Measurements from ENCODE around the gene DPP10. TPM values are rescaled to one million over a fixed set of nuclear protein-coding genes. Genes with fewer than 3 reads are reported as not detected.

Gene DPP10
- total and polyA plus RNA-seq, 2 of the 13 experiments (the other 11 are each of a cell fraction or from before 2014, with no cell fraction given): 0.95 to 1.7 TPM

DNA sequence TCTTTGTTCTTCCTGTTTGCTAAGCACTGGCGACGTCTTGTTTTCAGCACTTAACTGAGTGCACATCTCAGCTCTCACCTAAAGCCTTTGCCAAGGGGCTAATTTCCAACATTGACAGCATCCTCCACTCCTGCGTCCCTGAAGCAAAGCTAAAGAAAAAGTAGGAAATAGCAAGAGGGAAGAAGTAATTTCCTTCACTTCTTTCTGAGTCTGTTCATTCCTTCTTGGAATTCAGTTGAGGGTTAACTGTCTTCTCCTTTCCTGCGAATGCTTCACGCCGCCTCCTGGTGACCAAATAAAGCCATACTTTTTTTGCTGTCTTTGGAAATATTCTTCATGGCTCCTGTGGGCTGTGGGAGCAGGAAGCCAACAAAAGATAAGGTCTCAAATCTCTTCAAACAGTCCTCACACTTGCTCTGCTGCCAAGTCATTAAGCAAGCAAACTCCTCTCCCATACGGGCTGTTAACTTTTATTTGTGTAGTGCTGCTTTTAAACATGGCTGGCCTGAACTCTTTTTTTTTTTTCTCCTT lies 100.9 kb downstream of the DPP10 start (continued):
- no peak for TF ChIP-seq ZNF484 (CRISPR knock-in tag; IDR thresholded peaks at IDR 0.05; ENCODE audit: borderline replicate concordance, low read depth)
- TF ChIP-seq ZNF792 (CRISPR knock-in tag; IDR thresholded peaks at IDR 0.05): 0 out of 2 replicates have a peak, but pooled peaks have one; percentile 16
- TF ChIP-seq ZNF644 (CRISPR knock-in tag; IDR thresholded peaks at IDR 0.05; ENCODE audit: low read depth): peak; percentile 78
- 0 out of 2 replicates have a peak, but pooled peaks have one; percentile 26 for TF ChIP-seq GATAD2A (CRISPR knock-in tag; IDR thresholded peaks at IDR 0.05)
- no peak for TF ChIP-seq ZNF891 (CRISPR knock-in tag; IDR thresholded peaks at IDR 0.05)
- peak; percentile 62; the same call in 1 of the 2 replicates for TF ChIP-seq SMC3 (IDR thresholded peaks at IDR 0.05; ENCODE audit: low read length)
- TF ChIP-seq, protein P1, sequence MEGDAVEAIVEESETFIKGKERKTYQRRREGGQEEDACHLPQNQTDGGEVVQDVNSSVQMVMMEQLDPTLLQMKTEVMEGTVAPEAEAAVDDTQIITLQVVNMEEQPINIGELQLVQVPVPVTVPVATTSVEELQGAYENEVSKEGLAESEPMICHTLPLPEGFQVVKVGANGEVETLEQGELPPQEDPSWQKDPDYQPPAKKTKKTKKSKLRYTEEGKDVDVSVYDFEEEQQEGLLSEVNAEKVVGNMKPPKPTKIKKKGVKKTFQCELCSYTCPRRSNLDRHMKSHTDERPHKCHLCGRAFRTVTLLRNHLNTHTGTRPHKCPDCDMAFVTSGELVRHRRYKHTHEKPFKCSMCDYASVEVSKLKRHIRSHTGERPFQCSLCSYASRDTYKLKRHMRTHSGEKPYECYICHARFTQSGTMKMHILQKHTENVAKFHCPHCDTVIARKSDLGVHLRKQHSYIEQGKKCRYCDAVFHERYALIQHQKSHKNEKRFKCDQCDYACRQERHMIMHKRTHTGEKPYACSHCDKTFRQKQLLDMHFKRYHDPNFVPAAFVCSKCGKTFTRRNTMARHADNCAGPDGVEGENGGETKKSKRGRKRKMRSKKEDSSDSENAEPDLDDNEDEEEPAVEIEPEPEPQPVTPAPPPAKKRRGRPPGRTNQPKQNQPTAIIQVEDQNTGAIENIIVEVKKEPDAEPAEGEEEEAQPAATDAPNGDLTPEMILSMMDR (CRISPR knock-in tag; IDR thresholded peaks at IDR 0.05): peak; percentile 64
- TF ChIP-seq AHR (CRISPR knock-in tag; IDR thresholded peaks at IDR 0.05): no peak
- TF ChIP-seq STAG1 (CRISPR knock-in tag; IDR thresholded peaks at IDR 0.05): peak; percentile 56
- no peak for TF ChIP-seq ZSCAN21 (CRISPR knock-in tag; IDR thresholded peaks at IDR 0.05; ENCODE audit: borderline replicate concordance)

DNA sequence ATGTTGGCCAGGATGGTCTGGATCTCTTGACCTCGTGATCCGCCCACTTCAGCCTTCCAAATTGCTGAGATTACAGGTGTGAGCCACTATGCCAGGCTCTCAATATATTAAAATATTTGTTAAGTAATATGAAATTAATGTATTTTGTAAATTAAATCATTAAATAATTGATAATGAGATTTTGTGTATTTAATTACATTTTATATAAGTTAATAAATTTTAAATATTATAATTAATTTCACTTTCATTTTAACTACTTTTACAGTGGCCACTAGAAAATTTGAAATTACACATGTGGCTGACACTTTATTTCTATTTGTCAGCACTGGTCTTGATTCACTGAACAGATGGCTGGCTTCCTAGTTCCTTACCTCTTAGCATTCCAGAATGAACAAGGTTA lies 102.6 kb downstream of the DPP10 start:
- DNase-seq (ENCODE audit: low spot score) (no peak), ATAC-seq (no peak), FAIRE-seq (no peak)
- H3K36me3 ChIP-seq (replicated peaks in 1 of 2; ENCODE audit: control insufficient read depth in 1 of 2, insufficient read depth in 2 of 2, low read length in 2 of 2): no peaks in the 10 kb centered on the region
- H3K4me1 ChIP-seq (ENCODE audit: insufficient read depth, low read length): peaks cover 40% of the 10 kb centered on the region
- H3K4me3 ChIP-seq (replicated peaks in 1 of 3; ENCODE audit: insufficient read depth in 1 of 3, low read depth in 2 of 3, low read length in 3 of 3): no peak overlapping the region
- no peak overlapping the region for H2AFZ ChIP-seq (ENCODE audit: low read length)
- no peak overlapping the region for H3K4me2 ChIP-seq (ENCODE audit: low read depth, low read length)
- CTCF ChIA-PET (ENCODE audit: low intra/inter-chr PET ratio, low total read pairs): no interaction called here
- H3K9ac ChIP-seq (ENCODE audit: insufficient read depth, low read depth, low read length): no peak overlapping the region
- H3K9me3 ChIP-seq (ENCODE audit: low read length): no peaks in the 10 kb centered on the region
- in situ Hi-C loops (cut with HindIII; ENCODE audit: extremely low pct_ligation_motif_present, low pct_unique_long_range_greater_than_20kb) (no loop called here), intact Hi-C loops (cut with micrococcal nuclease; ENCODE audit: unreplicated experiment) (no loop called here)
- no peaks in the 10 kb centered on the region for H3K79me2 ChIP-seq (ENCODE audit: insufficient read depth, low read length)
- BruUV-seq (replicated peaks): no TSS peak
- no peaks in the 10 kb centered on the region for H3K27me3 ChIP-seq (ENCODE audit: control insufficient read depth in 1 of 2, insufficient read depth in 2 of 2, low read length in 2 of 2)
- H3K27ac ChIP-seq (ENCODE audit: extremely low read length, insufficient read depth, low read length): no peak overlapping the region
- POLR2A ChIA-PET: no interaction called here
- H4K20me1 ChIP-seq (ENCODE audit: insufficient read depth, low read length): no peaks in the 10 kb centered on the region
- no peak for TF ChIP-seq ONECUT2 (CRISPR knock-in tag; IDR thresholded peaks at IDR 0.05)
- TF ChIP-seq SRSF4 (IDR thresholded peaks at IDR 0.05; ENCODE audit: low read depth, low read length, poor library complexity, severe bottlenecking): no peak
- no peak for TF ChIP-seq RBFOX2 (IDR thresholded peaks at IDR 0.05; ENCODE audit: low read depth, low read length)
- no peak for TF ChIP-seq SNAI1 (CRISPR knock-in tag; IDR thresholded peaks at IDR 0.05; ENCODE audit: borderline replicate concordance)
- no peak for TF ChIP-seq ZMYM3 (CRISPR knock-in tag; IDR thresholded peaks at IDR 0.05)
- no peak for TF ChIP-seq XBP1 (CRISPR knock-in tag; IDR thresholded peaks at IDR 0.05)
- no peak for TF ChIP-seq NFIC (IDR thresholded peaks at IDR 0.05; ENCODE audit: low read length)
- no peak for TF ChIP-seq YEATS2 (CRISPR knock-in tag; IDR thresholded peaks at IDR 0.05; ENCODE audit: borderline replicate concordance)
- no peak for TF ChIP-seq NFATC3 (CRISPR knock-in tag; IDR thresholded peaks at IDR 0.05)
- WGBS (ENCODE audit: low lambda C conversion rate): 84% methylated on average over 2 of the region's 2 CpGs

Data from HepG2 (cell line).